Lower leg skin (tissue), 4 donors: Measurements from ENCODE around the gene FARSB. TPM values are rescaled to one million over a fixed set of nuclear protein-coding genes. Genes with fewer than 3 reads are reported as not detected.
"Not testable (repeated sequence)": the region's sequence is repeated elsewhere in the genome, so short reads cannot be mapped to it uniquely, and the experiment has no call there.

ENCODE experiments used
- DNase-seq, 2 donors: peaks; one replicate each; pipeline ENCODE4 v3.0.0-alpha.2; 2019; ENCODE audit warnings: low spot score in 2 of 2
- H3K4me3 ChIP-seq: fragments of 200-600 bp; sonication (generic); 2 replicates; pipeline ENCODE4 v1.5.1; 2017; ENCODE audit warnings: mild to moderate bottlenecking, low read depth; ENCODE audit not compliant: poor library complexity, severe bottlenecking
- POLR2A ChIP-seq, 2 donors: fragments of 450-650 bp; IDR thresholded peaks; one replicate each; pipeline ENCODE4 v1.6.1; 2016 to 2017; ENCODE audit warnings: antibody characterized with exemption in 2 of 2, mild to moderate bottlenecking in 1 of 2, moderate library complexity in 1 of 2
- WGBS, 2 donors: methylation state at CpG; one replicate each; pipeline ENCODE4 v1.1.5; 2018; 5-methylcytosine and 5-hydroxymethylcytosine counted together
- intact Hi-C: fragments of 100-400 bp; cut with DNase I; formaldehyde crosslinking; loops from one replicate; pipeline ENCODE4 v1.15.0; 2023; ENCODE audit warnings: low total_unique reads
- total RNA-seq, 4 donors: library from RNA; depleted of rRNA; stranded (reverse); fragments of >200 nt; gene quantifications; one replicate each; pipeline ENCODE4 v1.1.0, GENCODE V29; 2016
- TF ChIP-seq, protein P1 (sequence below), 3 donors: fragments of 450-650 bp; IDR thresholded peaks; one replicate each; pipeline ENCODE4 v1.5.1; 2016; ENCODE audit warnings: antibody characterized with exemption in 3 of 3, mild to moderate bottlenecking in 3 of 3, moderate library complexity in 2 of 3

FARSB gene
- total RNA-seq, 4 donors from 2014 or later: 8.6 to 12.2 (median 11.2) TPM

DNA sequence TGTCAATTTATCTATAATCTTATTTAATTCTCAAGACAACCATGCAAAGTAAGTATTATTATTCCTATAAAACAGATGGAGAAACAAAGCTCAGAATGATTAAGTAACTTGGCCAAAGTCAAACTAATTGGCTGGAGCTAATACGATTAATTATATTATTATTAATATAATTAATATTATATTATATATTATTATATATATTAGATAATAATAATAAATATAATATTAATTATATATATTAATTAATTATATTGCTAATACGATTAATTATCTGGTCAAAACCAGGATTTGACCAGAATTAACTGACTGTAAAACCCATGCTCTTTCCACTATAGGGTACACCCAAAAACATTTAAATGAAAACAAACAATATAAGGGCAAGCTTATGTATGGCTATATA lies 52.4 kb downstream of the FARSB start:
- no peak overlapping the region for H3K4me3 ChIP-seq
- no peak for DNase-seq
- intact Hi-C loops: no loop called here
- TF ChIP-seq, protein P1, sequence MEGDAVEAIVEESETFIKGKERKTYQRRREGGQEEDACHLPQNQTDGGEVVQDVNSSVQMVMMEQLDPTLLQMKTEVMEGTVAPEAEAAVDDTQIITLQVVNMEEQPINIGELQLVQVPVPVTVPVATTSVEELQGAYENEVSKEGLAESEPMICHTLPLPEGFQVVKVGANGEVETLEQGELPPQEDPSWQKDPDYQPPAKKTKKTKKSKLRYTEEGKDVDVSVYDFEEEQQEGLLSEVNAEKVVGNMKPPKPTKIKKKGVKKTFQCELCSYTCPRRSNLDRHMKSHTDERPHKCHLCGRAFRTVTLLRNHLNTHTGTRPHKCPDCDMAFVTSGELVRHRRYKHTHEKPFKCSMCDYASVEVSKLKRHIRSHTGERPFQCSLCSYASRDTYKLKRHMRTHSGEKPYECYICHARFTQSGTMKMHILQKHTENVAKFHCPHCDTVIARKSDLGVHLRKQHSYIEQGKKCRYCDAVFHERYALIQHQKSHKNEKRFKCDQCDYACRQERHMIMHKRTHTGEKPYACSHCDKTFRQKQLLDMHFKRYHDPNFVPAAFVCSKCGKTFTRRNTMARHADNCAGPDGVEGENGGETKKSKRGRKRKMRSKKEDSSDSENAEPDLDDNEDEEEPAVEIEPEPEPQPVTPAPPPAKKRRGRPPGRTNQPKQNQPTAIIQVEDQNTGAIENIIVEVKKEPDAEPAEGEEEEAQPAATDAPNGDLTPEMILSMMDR (IDR thresholded peaks at IDR 0.05): no peak
- no peak for TF ChIP-seq POLR2A (IDR thresholded peaks at IDR 0.05)
- WGBS, 2 donors: 97 to 99% methylated on average over 2 of the region's 2 CpGs

DNA sequence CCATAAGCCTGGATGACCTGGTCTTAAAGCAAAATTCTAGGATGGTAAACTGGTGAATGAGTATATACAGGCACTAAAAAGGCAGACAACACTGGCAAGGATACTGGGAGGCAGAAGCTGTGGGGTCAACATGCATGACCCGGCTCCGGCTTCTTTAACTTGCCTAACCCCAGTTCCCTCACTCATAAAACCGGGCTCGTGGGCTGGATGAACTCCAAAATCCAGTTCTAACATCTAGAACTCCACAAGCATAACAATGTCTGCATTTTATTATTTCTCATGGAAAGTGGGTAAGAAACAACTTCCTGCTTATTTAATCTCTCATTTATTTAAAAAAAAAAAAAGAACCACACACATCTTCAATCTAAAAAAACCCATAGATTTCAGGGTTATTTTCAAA lies 57.3 kb downstream of the FARSB start:
- DNase-seq: no peak
- TF ChIP-seq, protein P1 (IDR thresholded peaks at IDR 0.05): no peak
- 51 to 70% methylated on average over 4 of the region's 4 CpGs for WGBS, 2 donors
- H3K4me3 ChIP-seq: no peak overlapping the region
- intact Hi-C loops: no loop called here

DNA sequence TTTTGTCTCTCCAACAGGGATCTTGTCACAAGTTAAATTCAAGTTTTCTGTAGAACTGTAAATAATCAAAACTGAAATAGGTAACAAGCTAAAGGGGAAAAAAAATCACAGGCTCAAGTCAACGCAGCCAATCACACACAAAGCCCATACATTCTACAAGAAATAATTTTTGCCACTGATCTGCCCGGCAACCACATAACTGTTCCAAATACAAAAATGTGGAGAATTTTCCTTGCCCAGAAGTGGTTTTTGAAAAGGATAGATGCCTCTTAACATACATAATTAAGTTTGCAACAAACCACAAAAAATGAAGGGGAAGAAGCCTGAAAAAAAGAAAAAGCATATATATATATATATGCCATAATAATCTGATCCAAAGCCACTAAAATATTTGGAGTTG lies 60.3 kb downstream of the FARSB start:
- DNase-seq: no peak
- TF ChIP-seq, protein P1 (IDR thresholded peaks at IDR 0.05): no peak
- TF ChIP-seq POLR2A (IDR thresholded peaks at IDR 0.05): no peak
- 94 to 98% methylated on average over 2 of the region's 2 CpGs for WGBS, 2 donors
- intact Hi-C loops: no loop called here
- no peak overlapping the region for H3K4me3 ChIP-seq

DNA sequence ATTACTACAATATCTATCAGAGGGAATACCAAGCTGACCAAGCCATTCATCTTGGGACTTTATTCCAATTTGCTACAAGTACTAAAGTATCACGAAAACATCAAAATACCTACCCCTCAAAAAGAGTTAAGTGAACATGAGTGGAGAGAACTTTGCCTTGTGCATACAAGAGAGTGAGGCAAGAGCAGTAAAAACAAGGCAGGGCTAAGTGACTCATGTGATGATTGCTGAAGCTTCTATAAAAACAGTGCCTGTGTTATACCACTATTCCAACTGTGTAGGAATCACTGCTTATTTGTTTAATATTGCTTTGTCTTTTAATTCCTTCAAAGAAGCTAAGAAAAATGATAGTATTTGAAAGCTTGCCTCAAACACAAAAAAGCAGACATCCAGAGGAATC lies 61.2 kb downstream of the FARSB start:
- 86 to 88% methylated on average over 1 of the region's 1 CpG for WGBS, 2 donors
- TF ChIP-seq, protein P1 (IDR thresholded peaks at IDR 0.05): no peak
- no peak for TF ChIP-seq POLR2A (IDR thresholded peaks at IDR 0.05)
- DNase-seq: no peak
- intact Hi-C loops: no loop called here
- H3K4me3 ChIP-seq: no peak overlapping the region

DNA sequence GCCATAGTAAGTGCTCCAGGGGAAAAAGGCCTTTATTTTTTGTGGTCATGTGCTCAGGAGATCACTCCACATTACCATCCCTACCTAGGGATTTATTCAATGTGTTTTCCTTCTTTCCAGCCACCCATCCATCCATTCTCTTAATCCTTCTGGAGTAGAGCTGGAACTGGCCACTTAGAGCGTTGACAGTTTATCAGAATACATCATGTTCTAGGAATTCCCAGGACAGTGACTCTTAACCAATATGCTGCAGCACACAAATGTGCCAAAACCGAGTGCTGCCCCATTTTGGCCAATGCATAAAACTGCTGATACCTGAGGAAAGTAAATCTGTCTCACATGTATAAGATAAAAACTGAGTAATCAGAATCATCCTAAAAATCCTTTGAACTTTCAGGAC lies 63.7 kb downstream of the FARSB start:
- intact Hi-C loops: no loop called here
- TF ChIP-seq, protein P1 (IDR thresholded peaks at IDR 0.05): no peak
- TF ChIP-seq POLR2A (IDR thresholded peaks at IDR 0.05): no peak
- no peak for DNase-seq
- H3K4me3 ChIP-seq: no peak overlapping the region
- WGBS, 2 donors: 77 to 84% methylated on average over 2 of the region's 2 CpGs

DNA sequence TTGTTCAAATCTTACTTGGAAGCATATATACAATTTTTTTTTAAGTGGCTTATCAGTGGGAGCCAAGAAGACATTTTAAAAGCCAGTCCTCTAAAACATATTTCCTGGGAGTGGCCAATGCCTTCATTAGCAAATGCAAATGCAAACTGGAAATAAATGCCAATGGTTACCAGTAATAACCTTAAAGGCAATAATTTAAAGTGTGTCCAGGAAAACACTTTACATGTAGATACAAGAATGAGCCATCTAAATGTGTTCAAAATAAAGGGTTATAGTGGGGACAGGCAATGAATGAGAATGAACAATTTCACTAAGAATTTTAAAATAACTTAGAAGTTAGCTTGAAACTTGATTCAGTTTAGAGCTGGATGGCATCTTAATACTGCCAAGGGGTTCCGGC lies 64.2 kb downstream of the FARSB start:
- intact Hi-C loops: no loop called here
- WGBS, 2 donors: 93 to 96% methylated on average over 1 of the region's 1 CpG
- H3K4me3 ChIP-seq: no peak overlapping the region
- DNase-seq: no peak
- TF ChIP-seq, protein P1 (IDR thresholded peaks at IDR 0.05): no peak
- TF ChIP-seq POLR2A (IDR thresholded peaks at IDR 0.05): no peak

DNA sequence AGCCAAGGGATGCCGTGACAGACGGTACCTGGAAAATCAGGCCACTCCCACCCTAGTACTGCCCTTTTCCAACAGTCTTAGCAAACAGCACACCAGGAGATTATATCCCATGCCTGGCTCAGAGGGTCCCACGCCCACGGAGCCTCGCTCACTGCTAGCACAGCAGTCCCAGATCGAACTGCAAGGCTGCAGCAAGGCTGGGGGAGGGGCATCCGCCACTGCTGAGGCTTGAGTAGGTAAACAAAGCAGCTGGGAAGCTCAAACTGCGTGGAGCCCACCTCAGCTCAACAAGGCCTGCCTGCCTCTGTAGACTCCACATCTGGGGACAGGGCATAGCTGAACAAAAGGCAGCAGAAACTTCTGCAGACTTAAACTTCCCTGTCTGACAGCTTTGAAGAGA lies 71.3 kb downstream of the FARSB start:
- DNase-seq, intact Hi-C loops, H3K4me3 ChIP-seq: not testable (repeated sequence)
- 99% methylated on average over 8 of the region's 8 CpGs for WGBS, 2 donors
